HEK293T (cell line): ENCODE results near the gene WT1.

Source experiments
- FOXA1 ChIP-seq: fragments of 450-650 bp; IDR thresholded peaks from 2 replicates; pipeline ENCODE4 v1.6.1; 2016; ENCODE audit warnings: mild to moderate bottlenecking
- FOXK2 ChIP-seq: fragments of 450-650 bp; IDR thresholded peaks from 2 replicates; pipeline ENCODE4 v1.6.1; 2016; ENCODE audit warnings: mild to moderate bottlenecking
- FOXM1 ChIP-seq: fragments of 450-650 bp; IDR thresholded peaks from 2 replicates; pipeline ENCODE4 v1.6.1; 2017; ENCODE audit warnings: mild to moderate bottlenecking, borderline replicate concordance
- PKNOX1 ChIP-seq: fragments of 450-650 bp; IDR thresholded peaks from 2 replicates; pipeline ENCODE4 v1.6.1; 2016
- SUZ12 ChIP-seq: fragments of 450-650 bp; IDR thresholded peaks from 2 replicates; pipeline ENCODE4 v1.6.1; 2016; ENCODE audit warnings: mild to moderate bottlenecking

DNA sequence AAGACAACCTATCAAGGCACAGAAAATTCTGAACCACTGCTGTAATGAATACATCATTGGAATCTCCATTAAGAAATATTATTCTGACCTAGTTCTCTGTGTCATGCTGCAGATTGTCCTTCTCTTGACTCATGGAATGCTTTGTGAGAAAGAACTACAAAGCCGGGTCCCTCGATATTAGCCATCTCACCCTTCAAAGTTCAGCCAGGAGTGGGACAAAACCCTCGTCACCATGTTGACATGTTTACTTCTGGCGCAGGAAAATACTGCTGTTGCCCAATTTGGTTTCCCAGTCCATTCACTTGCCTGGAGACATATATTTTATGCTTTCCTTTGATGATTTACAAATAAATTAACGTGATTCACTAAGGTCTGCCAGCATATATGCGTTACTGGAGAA, 10.9 kb upstream of the WT1 start:
- TF ChIP-seq SUZ12 (no peak), FOXM1 (no peak), FOXK2 (no peak), FOXA1 (no peak), PKNOX1 (no peak)
